ENCODE measurements around the gene HS3ST2.
"Not testable (repeated sequence)": the region's sequence is repeated elsewhere in the genome, so short reads cannot be mapped to it uniquely, and the experiment has no call there.

The HS3ST2 gene

GRCh38 chr16:22813223-22813947 is 577 bp upstream of the HS3ST2 start:
- DNase-seq (ENCODE audit: low spot score), result no peak

GRCh38 chr16:22814711-22815105 is 746 bp downstream of the HS3ST2 start:
- DNase-seq (ENCODE audit: low spot score), result no peak

GRCh38 chr16:22815863-22816262 is 1.9 kb downstream of the HS3ST2 start:
- DNase-seq (ENCODE audit: low spot score), result no peak

- DNase-seq (ENCODE audit: low spot score), result no peak
Observed at GRCh38 chr16:22816475-22816874, 2.5 kb downstream of the HS3ST2 start.

GRCh38 chr16:22818736-22819135 is 4.8 kb downstream of the HS3ST2 start:
- not testable (repeated sequence) for DNase-seq (ENCODE audit: low spot score)

GRCh38 chr16:22838681-22839080 is 24.7 kb downstream of the HS3ST2 start:
- no peak for DNase-seq (ENCODE audit: low spot score)

- not testable (repeated sequence) for DNase-seq (ENCODE audit: low spot score)
Observed at GRCh38 chr16:22842031-22842430, 28.1 kb downstream of the HS3ST2 start.

GRCh38 chr16:22843122-22843521 is 29.2 kb downstream of the HS3ST2 start:
- no peak for DNase-seq (ENCODE audit: low spot score)

GRCh38 chr16:22843856-22844255 is 29.9 kb downstream of the HS3ST2 start:
- DNase-seq (ENCODE audit: low spot score), result no peak

GRCh38 chr16:22844416-22844815 is 30.5 kb downstream of the HS3ST2 start:
- no peak for DNase-seq (ENCODE audit: low spot score)

- no peak for DNase-seq (ENCODE audit: low spot score)
Observed at GRCh38 chr16:22847100-22847499, 33.1 kb downstream of the HS3ST2 start.

GRCh38 chr16:22847690-22848089 is 33.7 kb downstream of the HS3ST2 start:
- no peak for DNase-seq (ENCODE audit: low spot score)

- DNase-seq (ENCODE audit: low spot score), result no peak
Observed at GRCh38 chr16:22848451-22848850, 34.5 kb downstream of the HS3ST2 start.

GRCh38 chr16:22849517-22849916 is 35.6 kb downstream of the HS3ST2 start:
- DNase-seq (ENCODE audit: low spot score), result no peak

- DNase-seq (ENCODE audit: low spot score), result no peak
Observed at GRCh38 chr16:22855231-22855630, 41.3 kb downstream of the HS3ST2 start.

GRCh38 chr16:22857296-22858025 is 43.5 kb downstream of the HS3ST2 start:
- DNase-seq (ENCODE audit: low spot score), result no peak

- no peak for DNase-seq (ENCODE audit: low spot score)
Observed at GRCh38 chr16:22859925-22860324, 46.0 kb downstream of the HS3ST2 start.

GRCh38 chr16:22861580-22861979 is 47.6 kb downstream of the HS3ST2 start:
- DNase-seq (ENCODE audit: low spot score), result no peak

- DNase-seq (ENCODE audit: low spot score), result no peak
Observed at GRCh38 chr16:22862046-22862445, 48.1 kb downstream of the HS3ST2 start.

- no peak for DNase-seq (ENCODE audit: low spot score)
Observed at GRCh38 chr16:22864375-22864774, 50.4 kb downstream of the HS3ST2 start.

GRCh38 chr16:22868593-22869224 is 54.7 kb downstream of the HS3ST2 start:
- DNase-seq (ENCODE audit: low spot score), result no peak

- no peak for DNase-seq (ENCODE audit: low spot score)
Observed at GRCh38 chr16:22871861-22872260, 57.9 kb downstream of the HS3ST2 start.

- no peak for DNase-seq (ENCODE audit: low spot score)
Observed at GRCh38 chr16:22874394-22874793, 60.4 kb downstream of the HS3ST2 start.
